ENCODE measurements around the gene PPIA.

- TF ChIP-seq, protein P1, sequence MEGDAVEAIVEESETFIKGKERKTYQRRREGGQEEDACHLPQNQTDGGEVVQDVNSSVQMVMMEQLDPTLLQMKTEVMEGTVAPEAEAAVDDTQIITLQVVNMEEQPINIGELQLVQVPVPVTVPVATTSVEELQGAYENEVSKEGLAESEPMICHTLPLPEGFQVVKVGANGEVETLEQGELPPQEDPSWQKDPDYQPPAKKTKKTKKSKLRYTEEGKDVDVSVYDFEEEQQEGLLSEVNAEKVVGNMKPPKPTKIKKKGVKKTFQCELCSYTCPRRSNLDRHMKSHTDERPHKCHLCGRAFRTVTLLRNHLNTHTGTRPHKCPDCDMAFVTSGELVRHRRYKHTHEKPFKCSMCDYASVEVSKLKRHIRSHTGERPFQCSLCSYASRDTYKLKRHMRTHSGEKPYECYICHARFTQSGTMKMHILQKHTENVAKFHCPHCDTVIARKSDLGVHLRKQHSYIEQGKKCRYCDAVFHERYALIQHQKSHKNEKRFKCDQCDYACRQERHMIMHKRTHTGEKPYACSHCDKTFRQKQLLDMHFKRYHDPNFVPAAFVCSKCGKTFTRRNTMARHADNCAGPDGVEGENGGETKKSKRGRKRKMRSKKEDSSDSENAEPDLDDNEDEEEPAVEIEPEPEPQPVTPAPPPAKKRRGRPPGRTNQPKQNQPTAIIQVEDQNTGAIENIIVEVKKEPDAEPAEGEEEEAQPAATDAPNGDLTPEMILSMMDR (IDR thresholded peaks at IDR 0.05), result no peak
- no peak for TF ChIP-seq POLR2A (IDR thresholded peaks at IDR 0.05)
- TF ChIP-seq EP300 (IDR thresholded peaks at IDR 0.05), result no peak
- TF ChIP-seq POLR2AphosphoS5 (IDR thresholded peaks at IDR 0.05), result no peak
Observed at GRCh38 chr7:44801890-44802289, 5.4 kb downstream of the PPIA start.

Data from gastroesophageal sphincter (tissue), 3 donors.